IMR-90 (cell line): Measurements from ENCODE around the gene CD40LG. TPM values are rescaled to one million over a fixed set of nuclear protein-coding genes. Genes with fewer than 3 reads are reported as not detected.

ENCODE experiments used
- ATAC-seq: fragments of 200-7000 bp; cut with Tn5 transposase; 2 replicates; pipeline ENCODE4 v1.9.1; 2020; ENCODE audit warnings: low read depth, mild to moderate bottlenecking, moderate library complexity
- BruUV-seq: library from RNA; stranded (reverse); fragments of 400-500 nt; replicated peaks from 2 replicates; lab custom pipeline; 2021; lab: Mats Ljungman, UMichigan
- CTCF ChIA-PET: fragments of 300-600 bp; formaldehyde crosslinking; extraction: SDS; loops from one replicate; lab custom pipeline; 2021; ENCODE audit warnings: antibody characterized with exemption; lab: Yijun Ruan, JAX
- POLR2A ChIA-PET: fragments of 300-600 bp; sonication (Branson Sonifier 250); formaldehyde crosslinking; loops from one replicate; lab custom pipeline; 2022; ENCODE audit warnings: antibody characterized with exemption; ENCODE audit not compliant: unreplicated experiment; lab: Charles Lee
- DNase-seq: peaks from one replicate; pipeline ENCODE4 v3.0.0; 2013
- H2AFZ ChIP-seq: replicated peaks from 2 replicates; pipeline ENCODE3; 2013; ENCODE audit warnings: low read length, mild to moderate bottlenecking; ENCODE audit not compliant: poor library complexity
- H2AK5ac ChIP-seq: 2 replicates; pipeline ENCODE4 v1.6.1; 2013; ENCODE audit warnings: low read depth, low read length, inconsistent platforms
- H2AK9ac ChIP-seq: replicated peaks from 2 replicates; pipeline ENCODE3; 2013; ENCODE audit warnings: mild to moderate bottlenecking, low read depth, low read length, moderate library complexity; ENCODE audit not compliant: poor library complexity
- H2BK120ac ChIP-seq: 2 replicates; pipeline ENCODE4 v1.6.1; 2013; ENCODE audit warnings: low read depth, low read length, inconsistent platforms
- H2BK15ac ChIP-seq: 3 replicates; pipeline ENCODE4 v1.6.1; 2013; ENCODE audit warnings: low read depth, low read length, inconsistent platforms
- H2BK20ac ChIP-seq: 2 replicates; pipeline ENCODE4 v1.6.1; 2013; ENCODE audit warnings: low read depth, mild to moderate bottlenecking, inconsistent platforms, low read length, moderate library complexity
- H2BK5ac ChIP-seq: 2 replicates; pipeline ENCODE4 v1.6.1; 2013; ENCODE audit warnings: mild to moderate bottlenecking, low read depth, low read length, inconsistent platforms; ENCODE audit not compliant: poor library complexity, severe bottlenecking
- H3K14ac ChIP-seq: replicated peaks from 2 replicates; pipeline ENCODE4 v1.6.1; 2013; ENCODE audit warnings: low read depth, low read length, inconsistent platforms
- H3K18ac ChIP-seq: 2 replicates; pipeline ENCODE4 v1.6.1; 2013; ENCODE audit warnings: low read depth, low read length, control low read depth
- H3K23ac ChIP-seq: 2 replicates; pipeline ENCODE4 v1.6.1; 2013; ENCODE audit warnings: low read depth, low read length, inconsistent platforms
- H3K27ac ChIP-seq: 2 replicates; pipeline ENCODE4 v1.5.1; 2013; ENCODE audit warnings: mild to moderate bottlenecking, control low read depth, low read length; ENCODE audit not compliant: insufficient read depth
- H3K27me3 ChIP-seq: 2 replicates; pipeline ENCODE4 v1.6.1; 2013; ENCODE audit warnings: low read length; ENCODE audit not compliant: control insufficient read depth, insufficient read depth
- H3K36me3 ChIP-seq: 2 replicates; pipeline ENCODE4 v1.6.1; 2013; ENCODE audit warnings: low read length, mixed read lengths; ENCODE audit not compliant: control insufficient read depth, insufficient read depth
- H3K4ac ChIP-seq: 2 replicates; pipeline ENCODE4 v1.6.1; 2013; ENCODE audit warnings: low read depth, low read length, inconsistent platforms
- H3K4me1 ChIP-seq: 2 replicates; pipeline ENCODE4 v1.6.1; 2013; ENCODE audit warnings: low read length, mixed read lengths; ENCODE audit not compliant: control insufficient read depth, insufficient read depth
- H3K4me2 ChIP-seq: 2 replicates; pipeline ENCODE4 v1.6.1; 2013; ENCODE audit warnings: low read depth, mild to moderate bottlenecking, control low read depth, low read length, moderate library complexity
- H3K4me3 ChIP-seq: 2 replicates; pipeline ENCODE4 v1.5.1; 2013; ENCODE audit warnings: low read depth, mild to moderate bottlenecking, control low read depth, low read length, moderate library complexity; ENCODE audit not compliant: insufficient read depth
- H3K56ac ChIP-seq: 2 replicates; pipeline ENCODE4 v1.6.1; 2013; ENCODE audit warnings: low read length, inconsistent platforms; ENCODE audit not compliant: insufficient read depth; ENCODE audit errors: extremely low read depth
- H3K79me1 ChIP-seq, 2 experiments: 2 replicates each; pipeline ENCODE4 v1.6.1; 2013; ENCODE audit warnings: low read length in 2 of 2, inconsistent platforms in 1 of 2, low read depth in 1 of 2
- H3K9ac ChIP-seq: 2 replicates; pipeline ENCODE4 v1.6.1; 2013; ENCODE audit warnings: low read depth, low read length, control low read depth
- H3K9me1 ChIP-seq: 2 replicates; pipeline ENCODE4 v1.6.1; 2013; ENCODE audit warnings: low read length, inconsistent platforms; ENCODE audit not compliant: insufficient read depth
- H3K9me3 ChIP-seq: 2 replicates; pipeline ENCODE4 v1.6.1; 2013; ENCODE audit warnings: low read length; ENCODE audit not compliant: control insufficient read depth, insufficient read depth
- H4K20me1 ChIP-seq: 2 replicates; pipeline ENCODE4 v1.6.1; 2013; ENCODE audit warnings: low read length, inconsistent platforms; ENCODE audit not compliant: insufficient read depth
- H4K5ac ChIP-seq: 2 replicates; pipeline ENCODE4 v1.6.1; 2013; ENCODE audit warnings: mild to moderate bottlenecking, low read depth, low read length, control low read depth
- H4K8ac ChIP-seq, 2 experiments: 2 replicates each; pipeline ENCODE4 v1.6.1; 2013; ENCODE audit warnings: low read depth in 2 of 2, low read length in 2 of 2, control low read depth in 1 of 2, inconsistent platforms in 1 of 2
- H4K91ac ChIP-seq: 2 replicates; pipeline ENCODE4 v1.6.1; 2013; ENCODE audit warnings: low read depth, low read length, inconsistent platforms; ENCODE audit not compliant: insufficient read depth
- BHLHE40 ChIP-seq: fragments of 150-350 bp; IDR thresholded peaks from 2 replicates; pipeline ENCODE4 v1.6.1; 2016; ENCODE audit warnings: mild to moderate bottlenecking, low read depth, low read length
- FOS ChIP-seq: fragments of 150-350 bp; IDR thresholded peaks from 2 replicates; pipeline ENCODE4 v1.6.1; 2016; ENCODE audit warnings: low read depth, low read length
- MXI1 ChIP-seq: IDR thresholded peaks from 2 replicates; pipeline ENCODE4 v1.6.1; 2012; ENCODE audit warnings: low read depth, mild to moderate bottlenecking, low read length, moderate library complexity, borderline replicate concordance
- POLR2A ChIP-seq: IDR thresholded peaks from 2 replicates; pipeline ENCODE4 v1.6.1; 2012; ENCODE audit warnings: mild to moderate bottlenecking, low read depth, low read length
- WGBS, 2 experiments: methylation state at CpG; one replicate each; pipeline versions ENCODE4 v1.1.5 to v1.1.7; 2013; ENCODE audit warnings: missing lambda C conversion rate in 2 of 2; ENCODE audit not compliant: insufficient read length in 1 of 2; ENCODE audit errors: extremely low coverage in 2 of 2; 5-methylcytosine and 5-hydroxymethylcytosine counted together
- dilution Hi-C: fragments of 300-500 bp; cut with HindIII; formaldehyde crosslinking; loops from one replicate; pipeline ENCODE4 v1.14.3; 2018; ENCODE audit warnings: low sequenced_read_pairs; ENCODE audit not compliant: unreplicated experiment
- in situ Hi-C: fragments of 300-500 bp; cut with MboI; formaldehyde crosslinking; loops from 3 replicates; pipeline ENCODE4 v1.14.3; 2019; ENCODE audit warnings: low sequenced_read_pairs, inconsistent platforms, mixed read lengths
- intact Hi-C: fragments of 100-400 bp; cut with micrococcal nuclease; formaldehyde crosslinking; loops from 2 replicates; pipeline ENCODE4 v1.10.0; 2022
- polyA plus RNA-seq, 3 experiments: library from polyadenylated mRNA; depleted of rRNA; stranded (reverse); fragments of >200 nt; gene quantifications; 2 replicates each; pipeline ENCODE4 v1.2.3, GENCODE V29; 2012; ENCODE audit warnings: low replicate concordance in 1 of 3
- total RNA-seq: library from RNA; depleted of rRNA; stranded (reverse); fragments of >200 nt; gene quantifications from 2 replicates; pipeline ENCODE4 v1.2.3, GENCODE V29; 2012

CD40LG gene
- total and polyA plus RNA-seq, 2 of the 4 experiments (the other 2 are of a cell fraction) = not detected

GRCh38 chrX:136616987-136617685, 30.8 kb upstream of the CD40LG start:
- H3K4ac ChIP-seq = no peak overlapping the region
- in situ Hi-C loops (no loop called here), intact Hi-C loops (no loop called here), dilution Hi-C loops (no loop called here)
- no TSS peak for BruUV-seq
- H2BK120ac ChIP-seq = no peak overlapping the region
- H3K4me2 ChIP-seq = no peak overlapping the region
- H3K4me1 ChIP-seq = no peaks in the 10 kb centered on the region
- H2BK5ac ChIP-seq = no peak overlapping the region
- H3K9me3 ChIP-seq = no peaks in the 10 kb centered on the region
- H3K14ac ChIP-seq = no peak overlapping the region
- H3K27ac ChIP-seq = no peak overlapping the region
- ATAC-seq (no peak), DNase-seq (no peak)
- H4K5ac ChIP-seq = no peak overlapping the region
- no peak overlapping the region for H3K4me3 ChIP-seq
- no CpG with 5 or more reads among the region's 6 CpGs for WGBS, 2 experiments
- H3K9me1 ChIP-seq = no peaks in the 10 kb centered on the region
- H4K20me1 ChIP-seq = no peaks in the 10 kb centered on the region
- H3K79me1 ChIP-seq = no peaks in the 10 kb centered on the region
- no peaks in the 10 kb centered on the region for H3K27me3 ChIP-seq
- H2BK20ac ChIP-seq = no peak overlapping the region
- CTCF ChIA-PET = no interaction called here
- H2AK5ac ChIP-seq = no peak overlapping the region
- no peak overlapping the region for H3K23ac ChIP-seq
- no peak overlapping the region for H3K56ac ChIP-seq
- TF ChIP-seq FOS = no peak
- no peak for TF ChIP-seq BHLHE40
- TF ChIP-seq MXI1 = no peak
- TF ChIP-seq POLR2A = no peak
- H3K36me3 ChIP-seq = no peaks in the 10 kb centered on the region
- no peak overlapping the region for H2AK9ac ChIP-seq
- no peak overlapping the region for H2BK15ac ChIP-seq
- no peak overlapping the region for H4K8ac ChIP-seq
- no peak overlapping the region for H2AFZ ChIP-seq
- POLR2A ChIA-PET = no interaction called here
- no peak overlapping the region for H3K18ac ChIP-seq
- no peak overlapping the region for H4K91ac ChIP-seq
- H3K9ac ChIP-seq = no peak overlapping the region
